ENCODE data around the gene ABCC3.

Gene ABCC3

GRCh38 chr17:50607522-50608175, 27.0 kb upstream of the ABCC3 start:
- no peak for DNase-seq (ENCODE audit: low spot score)

- no peak for DNase-seq (ENCODE audit: low spot score)
Observed at GRCh38 chr17:50608700-50609379, 25.8 kb upstream of the ABCC3 start.

- no peak for DNase-seq (ENCODE audit: low spot score)
Observed at GRCh38 chr17:50609380-50610074, 25.2 kb upstream of the ABCC3 start.

DNA sequence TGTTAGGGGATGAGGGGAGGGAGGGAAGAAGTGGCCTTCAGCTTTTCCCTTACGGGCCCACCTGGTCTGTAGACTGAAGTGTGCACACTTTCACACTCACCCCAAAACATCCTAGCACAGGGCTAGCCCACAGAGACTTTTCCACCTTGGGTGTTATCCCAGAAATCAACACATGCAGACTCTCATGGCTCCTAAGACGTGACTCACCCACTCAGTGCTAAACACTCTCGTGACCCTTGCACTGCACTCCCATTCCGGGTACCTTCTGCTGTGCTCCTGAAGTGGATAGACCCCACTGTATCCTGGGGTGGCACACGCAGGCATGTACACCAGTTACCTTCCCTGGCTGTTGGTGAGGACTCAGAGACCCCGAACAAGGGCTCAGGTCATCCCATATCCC, 23.0 kb upstream of the ABCC3 start:
- no peak for DNase-seq (ENCODE audit: low spot score)

- no peak for DNase-seq (ENCODE audit: low spot score)
Observed at GRCh38 chr17:50612281-50612680, 22.4 kb upstream of the ABCC3 start.

GRCh38 chr17:50613007-50613992, 21.4 kb upstream of the ABCC3 start:
- no peak for DNase-seq (ENCODE audit: low spot score)

GRCh38 chr17:50614471-50615051, 20.1 kb upstream of the ABCC3 start:
- no peak for DNase-seq (ENCODE audit: low spot score)

DNA sequence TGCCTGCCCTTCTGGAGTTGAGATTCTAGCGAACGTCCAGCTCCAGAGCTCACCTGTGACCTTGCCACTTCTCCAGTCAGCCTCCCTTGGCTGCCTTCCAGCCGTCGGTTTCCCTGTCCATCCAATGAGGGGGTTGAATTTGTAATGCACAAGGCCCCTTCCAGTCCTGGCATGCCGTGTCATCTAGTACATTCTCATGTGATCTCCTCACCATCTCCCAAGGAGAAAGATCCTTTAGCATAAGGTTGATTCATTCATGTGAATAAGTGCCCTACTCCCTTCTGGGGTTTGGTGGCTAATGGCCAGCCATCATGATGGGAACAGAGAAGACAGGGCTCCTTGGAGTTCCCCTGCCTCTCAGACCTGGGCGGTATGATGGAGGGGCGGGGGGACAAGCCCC, 18.9 kb upstream of the ABCC3 start:
- no peak for DNase-seq (ENCODE audit: low spot score)

DNA sequence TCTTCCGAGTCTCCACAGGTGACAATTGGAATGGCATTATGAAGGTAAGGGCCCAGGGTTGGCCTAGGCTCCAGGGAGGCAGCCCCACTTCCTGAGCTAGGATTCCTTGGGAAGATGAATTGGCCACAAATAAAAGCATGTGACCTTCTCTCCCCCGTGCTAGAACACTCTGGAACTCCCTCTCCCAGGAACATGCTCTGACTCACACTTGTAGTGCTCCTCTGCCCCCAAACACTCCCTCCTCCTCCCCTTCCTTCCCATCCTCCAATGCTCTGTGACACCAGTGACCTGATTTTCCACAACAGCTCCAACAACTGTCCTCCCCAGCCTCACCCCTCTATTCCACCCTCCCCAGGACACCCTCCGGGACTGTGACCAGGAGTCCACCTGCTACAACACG, 16.4 kb upstream of the ABCC3 start:
- no peak for DNase-seq (ENCODE audit: low spot score)

DNA sequence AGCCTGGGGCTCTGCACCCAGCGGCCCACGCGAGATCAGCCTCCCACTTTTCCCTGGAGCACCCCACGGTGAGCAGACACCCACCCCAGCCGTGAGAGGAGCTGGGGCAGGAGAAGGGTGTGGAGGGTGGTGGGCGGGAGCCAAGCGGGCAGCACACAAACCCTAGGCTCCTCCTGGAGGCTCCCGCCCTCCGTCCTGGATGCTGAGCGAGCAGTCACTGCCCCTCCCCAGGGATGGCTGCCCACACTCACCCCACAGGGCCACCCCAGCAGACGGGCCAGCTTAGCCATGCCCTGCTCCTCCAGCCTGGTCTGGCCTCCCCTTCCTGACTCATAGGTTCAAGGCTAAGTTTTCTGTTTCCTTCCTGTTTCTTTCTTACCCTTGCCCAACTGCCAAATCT, 15.7 kb upstream of the ABCC3 start:
- DNase-seq (ENCODE audit: low spot score) = no peak

DNA sequence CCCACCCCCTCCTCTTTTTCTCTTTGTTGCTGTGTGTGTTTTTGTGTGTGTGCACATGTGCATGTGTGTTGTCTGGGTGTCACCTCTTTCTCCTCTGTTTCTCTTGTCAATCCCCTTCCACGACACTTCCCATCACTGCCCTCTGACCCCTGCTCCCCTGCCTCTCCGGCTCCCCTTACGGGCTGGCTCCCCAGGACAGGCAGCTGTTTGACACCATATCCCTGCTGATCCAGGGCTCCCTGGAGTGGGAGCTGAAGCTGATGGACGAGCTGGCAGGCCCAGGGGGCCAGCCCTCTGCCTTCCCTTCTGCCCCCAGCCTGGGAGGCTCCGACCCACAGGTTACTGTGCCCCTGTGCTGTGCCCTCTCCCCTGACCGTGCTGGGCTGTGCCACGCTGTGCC, 15.2 kb upstream of the ABCC3 start:
- no peak for DNase-seq (ENCODE audit: low spot score)

- no peak for DNase-seq (ENCODE audit: low spot score)
Observed at GRCh38 chr17:50620237-50620636, 14.4 kb upstream of the ABCC3 start.

- DNase-seq (ENCODE audit: low spot score) = no peak
Observed at GRCh38 chr17:50620858-50621257, 13.8 kb upstream of the ABCC3 start.

GRCh38 chr17:50621574-50622031, 13.1 kb upstream of the ABCC3 start:
- no peak for DNase-seq (ENCODE audit: low spot score)

DNA sequence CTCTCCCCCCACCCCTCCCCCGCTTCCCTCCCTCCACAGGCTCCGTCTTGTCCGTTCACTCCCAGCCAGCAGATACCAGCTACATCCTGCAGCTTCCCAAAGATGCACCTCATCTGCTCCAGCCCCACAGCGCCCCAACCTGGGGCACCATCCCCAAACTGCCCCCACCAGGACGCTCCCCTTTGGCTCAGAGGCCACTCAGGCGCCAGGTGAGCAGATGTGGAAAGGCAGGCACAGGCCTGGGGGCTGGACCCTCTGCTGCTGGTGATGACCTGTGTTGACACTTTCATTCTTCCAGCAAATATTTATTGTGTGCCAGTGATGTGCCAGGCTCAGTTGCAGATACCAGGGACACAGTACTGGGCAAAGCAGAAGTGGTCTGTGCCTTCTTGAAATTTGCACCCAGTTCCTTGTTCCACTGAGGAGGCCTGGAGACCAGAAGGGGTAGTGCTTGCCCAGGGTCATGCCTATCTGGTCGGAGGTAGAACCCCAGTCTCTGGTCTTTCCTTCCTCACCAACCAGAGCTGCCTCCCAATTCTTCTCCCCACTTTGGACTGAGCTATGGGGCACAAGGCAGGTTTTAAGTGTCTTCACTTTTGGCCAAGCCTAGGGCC, 10.3 kb upstream of the ABCC3 start:
- no peak for DNase-seq (ENCODE audit: low spot score)

DNA sequence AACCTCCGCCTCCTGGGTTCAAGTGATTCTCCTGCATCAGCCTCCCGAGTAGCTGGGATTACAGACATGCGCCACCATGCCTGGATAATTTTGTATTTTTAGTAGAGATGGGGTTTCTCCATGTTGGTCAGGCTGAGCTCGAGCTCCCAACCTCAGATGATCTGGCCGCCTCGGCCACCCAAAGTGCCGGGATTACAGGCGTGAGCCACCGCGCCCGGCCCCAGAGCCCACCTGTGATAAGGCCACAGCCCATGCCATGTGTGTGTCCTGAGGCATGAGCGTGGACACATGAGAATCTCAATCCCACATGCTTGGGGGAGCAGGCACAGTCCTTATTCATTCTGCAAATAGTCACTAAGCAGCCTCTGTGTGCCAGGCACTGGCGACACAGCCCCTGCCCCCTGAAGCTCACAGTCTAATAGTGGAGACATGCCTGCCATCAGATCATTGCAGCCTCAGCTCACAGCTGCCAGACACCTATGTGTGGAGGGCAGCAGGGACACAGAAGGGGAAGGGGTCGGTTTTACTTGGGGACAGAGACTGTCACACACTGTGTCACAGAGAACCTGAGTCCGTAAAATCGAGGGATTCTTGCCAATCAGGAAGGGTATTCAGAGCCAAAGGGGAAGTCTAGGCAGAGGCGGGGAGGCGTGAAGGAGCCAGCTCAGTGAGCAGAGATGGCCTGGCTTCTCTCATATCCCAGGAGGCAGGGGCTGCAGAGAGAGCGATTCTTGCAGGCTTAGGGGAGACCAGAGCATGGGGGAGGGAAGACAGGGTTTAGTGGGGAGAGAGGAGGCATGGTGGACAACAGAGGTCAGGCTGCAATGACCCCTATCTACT, 9.4 kb upstream of the ABCC3 start:
- no peak for DNase-seq (ENCODE audit: low spot score)

DNA sequence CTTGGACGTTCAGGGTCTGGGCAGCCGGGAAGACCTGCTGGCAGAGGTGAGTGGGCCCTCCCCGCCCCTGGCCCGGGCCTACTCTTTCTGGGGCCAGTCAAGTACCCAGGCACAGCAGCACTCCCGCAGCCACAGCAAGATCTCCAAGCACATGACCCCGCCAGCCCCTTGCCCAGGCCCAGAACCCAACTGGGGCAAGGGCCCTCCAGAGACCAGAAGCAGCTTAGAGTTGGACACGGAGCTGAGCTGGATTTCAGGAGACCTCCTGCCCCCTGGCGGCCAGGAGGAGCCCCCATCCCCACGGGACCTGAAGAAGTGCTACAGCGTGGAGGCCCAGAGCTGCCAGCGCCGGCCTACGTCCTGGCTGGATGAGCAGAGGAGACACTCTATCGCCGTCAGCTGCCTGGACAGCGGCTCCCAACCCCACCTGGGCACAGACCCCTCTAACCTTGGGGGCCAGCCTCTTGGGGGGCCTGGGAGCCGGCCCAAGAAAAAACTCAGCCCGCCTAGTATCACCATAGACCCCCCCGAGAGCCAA, 8.6 kb upstream of the ABCC3 start:
- peak; percentile 86 for DNase-seq (ENCODE audit: low spot score)

GRCh38 chr17:50627036-50627781, 7.5 kb upstream of the ABCC3 start:
- DNase-seq (ENCODE audit: low spot score) = no peak
